Neuron (in vitro differentiated cells): ENCODE measurements around the gene XXYLT1.

Experiments
- H2AFZ ChIP-seq: one replicate; pipeline ENCODE4 v1.6.1; 2013; ENCODE audit warnings: low read depth, mild to moderate bottlenecking, inconsistent platforms, low read length, moderate library complexity
- H3K27me3 ChIP-seq: one replicate; pipeline ENCODE4 v1.6.1; 2013; ENCODE audit warnings: low read length; ENCODE audit not compliant: insufficient read depth
- H3K36me3 ChIP-seq: one replicate; pipeline ENCODE4 v1.6.1; 2013; ENCODE audit warnings: low read length; ENCODE audit not compliant: insufficient read depth
- H3K4me1 ChIP-seq: one replicate; pipeline ENCODE4 v1.6.1; 2013; ENCODE audit warnings: low read length; ENCODE audit not compliant: insufficient read depth
- H3K4me3 ChIP-seq: 2 replicates; pipeline ENCODE4 v1.5.1; 2013; ENCODE audit warnings: mild to moderate bottlenecking, low read length, moderate library complexity
- H3K9me3 ChIP-seq: one replicate; pipeline ENCODE4 v1.6.1; 2013; ENCODE audit warnings: low read length

The XXYLT1 gene

GRCh38 chr3:195077611-195078540, 193.1 kb downstream of the XXYLT1 start:
- Histone ChIP-seq H2AFZ (no peak overlapping the region), H3K27me3 (no peaks in the 10 kb centered on the region), H3K36me3 (no peaks in the 10 kb centered on the region), H3K9me3 (no peaks in the 10 kb centered on the region), H3K4me1 (peaks cover 4% of the 10 kb centered on the region), H3K4me3 (no peak overlapping the region)

GRCh38 chr3:195076981-195077610, 193.9 kb downstream of the XXYLT1 start:
- no peaks in the 10 kb centered on the region for H3K36me3 ChIP-seq
- H3K27me3 ChIP-seq = no peaks in the 10 kb centered on the region
- no peaks in the 10 kb centered on the region for H3K9me3 ChIP-seq
- H3K4me1 ChIP-seq = peaks cover 4% of the 10 kb centered on the region
- H2AFZ ChIP-seq = no peak overlapping the region
- H3K4me3 ChIP-seq = no peak overlapping the region

- no peaks in the 10 kb centered on the region for H3K9me3 ChIP-seq
- H3K27me3 ChIP-seq = no peaks in the 10 kb centered on the region
- no peak overlapping the region for H3K4me3 ChIP-seq
- no peaks in the 10 kb centered on the region for H3K36me3 ChIP-seq
- no peak overlapping the region for H2AFZ ChIP-seq
- H3K4me1 ChIP-seq = peaks cover 4% of the 10 kb centered on the region
These were observed 194.8 kb downstream of the XXYLT1 start for GRCh38 chr3:195075941-195076875.

- Histone ChIP-seq H2AFZ (no peak overlapping the region), H3K4me1 (peaks cover 4% of the 10 kb centered on the region), H3K36me3 (no peaks in the 10 kb centered on the region), H3K9me3 (no peaks in the 10 kb centered on the region), H3K27me3 (no peaks in the 10 kb centered on the region), H3K4me3 (no peak overlapping the region)
These were observed 195.6 kb downstream of the XXYLT1 start for GRCh38 chr3:195075199-195075940.

GRCh38 chr3:195073866-195074860, 196.8 kb downstream of the XXYLT1 start:
- no peaks in the 10 kb centered on the region for H3K4me1 ChIP-seq
- no peak overlapping the region for H2AFZ ChIP-seq
- no peaks in the 10 kb centered on the region for H3K27me3 ChIP-seq
- H3K9me3 ChIP-seq = no peaks in the 10 kb centered on the region
- H3K36me3 ChIP-seq = peaks cover 6% of the 10 kb centered on the region
- H3K4me3 ChIP-seq = no peak overlapping the region

- H3K4me1 ChIP-seq = no peaks in the 10 kb centered on the region
- no peaks in the 10 kb centered on the region for H3K27me3 ChIP-seq
- H3K36me3 ChIP-seq = peaks cover 13% of the 10 kb centered on the region
- no peaks in the 10 kb centered on the region for H3K9me3 ChIP-seq
- H2AFZ ChIP-seq = no peak overlapping the region
- no peak overlapping the region for H3K4me3 ChIP-seq
These were observed 197.9 kb downstream of the XXYLT1 start for GRCh38 chr3:195072916-195073564.

- Histone ChIP-seq H2AFZ (no peak overlapping the region), H3K36me3 (peaks cover 13% of the 10 kb centered on the region), H3K27me3 (no peaks in the 10 kb centered on the region), H3K9me3 (no peaks in the 10 kb centered on the region), H3K4me3 (no peak overlapping the region), H3K4me1 (no peaks in the 10 kb centered on the region)
These were observed 198.8 kb downstream of the XXYLT1 start for GRCh38 chr3:195071916-195072820.

GRCh38 chr3:195071011-195071728, 199.8 kb downstream of the XXYLT1 start:
- H2AFZ ChIP-seq = no peak overlapping the region
- H3K36me3 ChIP-seq = peaks cover 13% of the 10 kb centered on the region
- no peaks in the 10 kb centered on the region for H3K27me3 ChIP-seq
- H3K4me1 ChIP-seq = no peaks in the 10 kb centered on the region
- no peak overlapping the region for H3K4me3 ChIP-seq
- peaks cover 2% of the 10 kb centered on the region for H3K9me3 ChIP-seq

GRCh38 chr3:195070336-195070735, 200.6 kb downstream of the XXYLT1 start:
- Histone ChIP-seq H3K36me3 (peaks cover 13% of the 10 kb centered on the region), H3K9me3 (peaks cover 2% of the 10 kb centered on the region), H3K4me1 (no peaks in the 10 kb centered on the region), H3K27me3 (no peaks in the 10 kb centered on the region), H2AFZ (no peak overlapping the region), H3K4me3 (no peak overlapping the region)
